Osteocyte (in vitro differentiated cells): ENCODE measurements around the gene ERG. TPM values are rescaled to one million over a fixed set of nuclear protein-coding genes. Genes with fewer than 3 reads are reported as not detected.

Experiments
- DNase-seq: peaks from one replicate; pipeline ENCODE4 v3.0.0; 2021; ENCODE audit warnings: mixed read lengths; ENCODE audit not compliant: unreplicated experiment; ENCODE audit errors: extremely low spot score
- H3K27ac Mint-ChIP-seq: one replicate; pipeline ENCODE4 v1.8.0; 2021; ENCODE audit warnings: mild to moderate bottlenecking, mixed read lengths; ENCODE audit not compliant: unreplicated experiment
- H3K27me3 Mint-ChIP-seq: one replicate; pipeline ENCODE4 v1.8.0; 2021; ENCODE audit warnings: mixed read lengths; ENCODE audit not compliant: unreplicated experiment
- H3K36me3 Mint-ChIP-seq: one replicate; pipeline ENCODE4 v1.8.0; 2021; ENCODE audit warnings: mixed read lengths; ENCODE audit not compliant: unreplicated experiment
- H3K4me1 Mint-ChIP-seq: one replicate; pipeline ENCODE4 v1.8.0; 2021; ENCODE audit warnings: mixed read lengths; ENCODE audit not compliant: unreplicated experiment
- H3K4me3 Mint-ChIP-seq: one replicate; pipeline ENCODE4 v1.8.0; 2021; ENCODE audit warnings: mild to moderate bottlenecking, moderate library complexity, mixed read lengths; ENCODE audit not compliant: unreplicated experiment
- H3K9me3 Mint-ChIP-seq: one replicate; pipeline ENCODE4 v1.8.0; 2021; ENCODE audit warnings: mixed read lengths; ENCODE audit not compliant: unreplicated experiment
- total RNA-seq: library from RNA; stranded (reverse); gene quantifications from 2 replicates; pipeline ENCODE4 v1.2.1, GENCODE V29; 2021
- TF ChIP-seq, protein P1 (sequence below): fragments of 200-600 bp; sonication (generic); IDR thresholded peaks from 2 replicates; pipeline ENCODE4 v1.5.0; 2021; ENCODE audit warnings: antibody characterized with exemption, mild to moderate bottlenecking, moderate library complexity

Gene ERG
- total RNA-seq, 1 donor from 2014 or later: 11.0 TPM

DNA sequence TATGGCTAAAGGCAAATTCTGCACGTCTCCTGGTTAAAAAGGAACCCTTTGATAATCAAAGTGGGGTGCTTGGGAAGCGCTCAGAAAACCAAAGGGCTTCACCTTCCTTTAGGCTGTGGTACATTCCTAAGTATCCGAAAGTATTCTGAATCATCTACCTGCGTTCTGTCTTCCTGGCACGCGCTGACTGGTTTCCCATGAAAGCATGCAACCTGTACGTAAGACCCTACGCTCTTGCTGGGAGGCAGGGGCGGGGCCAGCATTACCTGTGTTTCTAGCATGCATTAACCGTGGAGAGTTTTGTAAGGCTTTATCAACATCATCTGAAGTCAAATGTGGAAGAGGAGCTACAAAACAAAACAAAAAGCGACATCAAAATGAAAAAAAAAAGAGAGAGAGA, 96.0 kb downstream of the ERG start:
- no peaks in the 10 kb centered on the region for H3K9me3 Mint-ChIP-seq
- peaks cover 1% of the 10 kb centered on the region for H3K4me1 Mint-ChIP-seq
- no peaks in the 10 kb centered on the region for H3K27me3 Mint-ChIP-seq
- H3K27ac Mint-ChIP-seq: no peak overlapping the region
- no peak for DNase-seq
- H3K36me3 Mint-ChIP-seq: peaks cover 12% of the 10 kb centered on the region
- TF ChIP-seq, protein P1, sequence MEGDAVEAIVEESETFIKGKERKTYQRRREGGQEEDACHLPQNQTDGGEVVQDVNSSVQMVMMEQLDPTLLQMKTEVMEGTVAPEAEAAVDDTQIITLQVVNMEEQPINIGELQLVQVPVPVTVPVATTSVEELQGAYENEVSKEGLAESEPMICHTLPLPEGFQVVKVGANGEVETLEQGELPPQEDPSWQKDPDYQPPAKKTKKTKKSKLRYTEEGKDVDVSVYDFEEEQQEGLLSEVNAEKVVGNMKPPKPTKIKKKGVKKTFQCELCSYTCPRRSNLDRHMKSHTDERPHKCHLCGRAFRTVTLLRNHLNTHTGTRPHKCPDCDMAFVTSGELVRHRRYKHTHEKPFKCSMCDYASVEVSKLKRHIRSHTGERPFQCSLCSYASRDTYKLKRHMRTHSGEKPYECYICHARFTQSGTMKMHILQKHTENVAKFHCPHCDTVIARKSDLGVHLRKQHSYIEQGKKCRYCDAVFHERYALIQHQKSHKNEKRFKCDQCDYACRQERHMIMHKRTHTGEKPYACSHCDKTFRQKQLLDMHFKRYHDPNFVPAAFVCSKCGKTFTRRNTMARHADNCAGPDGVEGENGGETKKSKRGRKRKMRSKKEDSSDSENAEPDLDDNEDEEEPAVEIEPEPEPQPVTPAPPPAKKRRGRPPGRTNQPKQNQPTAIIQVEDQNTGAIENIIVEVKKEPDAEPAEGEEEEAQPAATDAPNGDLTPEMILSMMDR: no peak
- no peak overlapping the region for H3K4me3 Mint-ChIP-seq

DNA sequence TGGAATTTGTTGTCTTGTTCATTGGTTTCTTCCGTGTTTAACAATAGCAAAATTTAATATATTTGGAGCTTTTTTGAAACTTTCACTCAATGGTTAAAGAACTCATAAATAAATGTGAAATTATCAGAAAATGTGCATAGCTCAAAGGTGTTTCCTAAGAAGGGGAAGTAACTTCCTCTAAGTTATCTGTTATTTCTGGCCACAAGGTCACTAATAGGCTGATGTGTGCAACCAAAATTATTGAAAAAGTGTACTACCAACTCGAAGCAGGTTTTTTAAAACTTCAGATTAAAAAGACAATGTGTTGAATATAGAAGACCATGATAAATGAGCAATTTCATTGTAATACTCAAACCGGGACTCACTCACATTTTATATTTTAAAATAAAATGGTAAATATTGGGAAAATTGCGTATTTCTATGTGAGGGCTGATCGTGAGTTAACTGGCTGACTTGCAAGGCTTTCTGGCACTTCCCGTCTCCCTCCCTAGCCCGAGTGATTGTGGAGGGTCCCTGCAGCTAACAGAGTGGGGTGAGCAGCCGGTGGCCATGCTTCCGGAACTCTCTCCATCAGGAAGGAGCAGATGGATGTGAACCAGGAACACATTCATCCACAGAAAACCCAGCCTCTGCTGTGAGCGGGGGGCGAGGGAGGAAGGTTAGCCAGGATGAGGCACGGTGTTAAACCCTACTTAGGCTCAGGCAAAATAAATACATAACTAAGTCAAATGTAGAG, 96.9 kb downstream of the ERG start:
- Mint-ChIP-seq H3K27ac (no peak overlapping the region), H3K9me3 (no peaks in the 10 kb centered on the region), H3K4me3 (no peak overlapping the region), H3K27me3 (no peaks in the 10 kb centered on the region), H3K36me3 (peaks cover 12% of the 10 kb centered on the region), H3K4me1 (peaks cover 1% of the 10 kb centered on the region)
- TF ChIP-seq, protein P1: no peak
- no peak for DNase-seq

DNA sequence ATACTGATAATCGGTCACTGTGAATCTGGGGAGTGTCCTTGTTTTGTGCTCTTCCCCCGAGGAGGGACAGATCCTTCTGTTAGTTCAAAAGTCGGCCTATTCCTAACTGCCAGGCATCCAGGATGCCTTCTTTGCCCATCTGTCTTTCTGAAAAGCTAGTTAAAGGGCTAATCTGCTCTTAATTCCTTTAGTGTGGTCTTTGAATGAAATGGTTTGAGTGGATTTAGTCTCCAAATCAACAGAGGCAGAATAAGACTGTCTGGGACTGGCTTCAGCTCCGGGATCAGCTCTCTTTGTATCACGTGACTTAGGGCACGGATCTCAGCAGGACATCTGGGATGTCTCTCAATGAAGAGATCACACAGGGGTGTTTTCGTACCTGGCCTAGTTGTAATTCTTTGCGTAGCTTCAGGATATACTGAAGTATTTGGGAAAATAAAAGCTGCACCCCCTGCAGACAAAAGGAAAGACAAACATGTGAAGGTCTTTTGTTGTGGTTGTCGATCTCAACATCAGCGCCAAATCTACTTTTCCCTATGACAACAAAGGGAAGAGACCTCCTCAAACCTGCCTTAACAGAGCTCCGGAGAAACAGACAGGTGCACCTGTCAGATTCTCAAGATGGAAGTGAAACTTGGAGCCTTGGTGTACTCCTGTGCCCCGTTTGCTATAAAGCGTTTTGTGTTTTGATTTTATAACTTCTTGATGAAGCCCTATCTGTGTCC, 97.9 kb downstream of the ERG start:
- no peak overlapping the region for H3K27ac Mint-ChIP-seq

DNA sequence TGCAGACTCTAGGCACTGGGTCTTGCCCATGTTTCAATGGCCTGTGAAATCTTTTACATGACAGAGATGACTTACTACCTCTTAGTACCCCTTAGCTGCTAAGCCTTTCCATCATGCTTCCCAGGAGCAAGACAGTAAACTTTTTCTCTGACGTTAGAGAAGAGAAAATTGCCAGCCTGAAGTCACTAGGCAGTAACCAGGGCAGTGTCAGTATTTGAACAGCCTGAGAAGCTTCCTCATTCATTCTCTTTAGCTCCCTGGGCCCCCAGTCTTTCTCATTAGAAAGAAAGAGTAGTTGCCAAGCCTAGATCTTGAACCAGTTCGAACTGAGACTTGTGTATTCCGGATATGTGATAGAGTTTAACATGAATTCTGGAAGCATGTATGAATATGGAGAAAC, 99.2 kb downstream of the ERG start:
- Mint-ChIP-seq H3K27ac (no peak overlapping the region), H3K27me3 (no peaks in the 10 kb centered on the region), H3K4me3 (no peak overlapping the region), H3K36me3 (peaks cover 12% of the 10 kb centered on the region), H3K9me3 (no peaks in the 10 kb centered on the region), H3K4me1 (peaks cover 1% of the 10 kb centered on the region)
- DNase-seq: no peak
- TF ChIP-seq, protein P1: no peak

More for the DNA sequence above, 97.9 kb downstream of the ERG start:
- Mint-ChIP-seq H3K9me3 (no peaks in the 10 kb centered on the region), H3K4me3 (no peak overlapping the region), H3K36me3 (peaks cover 12% of the 10 kb centered on the region), H3K4me1 (peaks cover 1% of the 10 kb centered on the region), H3K27me3 (no peaks in the 10 kb centered on the region)
- DNase-seq: no peak
- TF ChIP-seq, protein P1: no peak

DNA sequence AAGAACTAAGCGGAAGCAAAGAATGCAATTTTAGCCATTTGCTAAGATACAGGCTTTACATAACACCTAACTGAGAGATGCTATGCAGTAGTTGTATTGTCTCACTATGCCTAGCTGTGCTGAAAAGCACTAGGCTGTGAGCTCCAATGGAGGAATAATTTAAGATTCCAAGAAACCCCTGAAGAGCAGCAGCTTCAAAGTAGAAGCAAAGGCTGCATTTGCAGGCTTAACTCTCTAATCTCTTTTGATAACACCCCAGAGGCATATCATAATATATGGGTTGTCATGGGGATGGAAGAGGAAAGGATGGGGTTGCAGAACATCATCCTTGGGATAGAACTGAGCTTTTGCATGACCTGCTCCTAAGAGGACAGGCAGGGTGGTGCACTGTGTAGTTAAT, 102.0 kb downstream of the ERG start:
- H3K4me1 Mint-ChIP-seq: no peaks in the 10 kb centered on the region
- H3K9me3 Mint-ChIP-seq: no peaks in the 10 kb centered on the region
- H3K4me3 Mint-ChIP-seq: no peak overlapping the region
- peaks cover 17% of the 10 kb centered on the region for H3K36me3 Mint-ChIP-seq
- TF ChIP-seq, protein P1: no peak
- no peak for DNase-seq
- no peak overlapping the region for H3K27ac Mint-ChIP-seq
- H3K27me3 Mint-ChIP-seq: no peaks in the 10 kb centered on the region
